RWPE1 (cell line): Measurements from ENCODE around the gene DDX19B.
"Not testable (repeated sequence)": the region's sequence is repeated elsewhere in the genome, so short reads cannot be mapped to it uniquely, and the experiment has no call there.

ENCODE experiments used
- CTCF ChIA-PET: fragments of 350-600 bp; sonication (Branson Sonifier 250); formaldehyde crosslinking; extraction: SDS; loops from one replicate; lab custom pipeline; 2021; lab: Yijun Ruan, JAX
- POLR2A ChIA-PET: fragments of 400-600 bp; formaldehyde crosslinking; extraction: SDS; loops from one replicate; lab custom pipeline; 2020; ENCODE audit warnings: antibody characterized with exemption; ENCODE audit not compliant: low non-redundant PET; lab: Yijun Ruan, JAX
- DNase-seq: peaks from one replicate; pipeline ENCODE4 v3.0.0; 2012; ENCODE audit warnings: low spot score
- H3K27ac ChIP-seq: fragments of 450-650 bp; 2 replicates; pipeline ENCODE4 v1.5.1; 2017
- CTCF ChIP-seq: fragments of 450-650 bp; conservative IDR thresholded peaks from 2 replicates; pipeline ENCODE4 v1.5.1; 2017; ENCODE audit warnings: low read depth, mild to moderate bottlenecking

DDX19B gene

GRCh38 chr16:70258946-70259345 is 40.0 kb upstream of the DDX19B start:
- CTCF ChIA-PET: no interaction called here
- DNase-seq: no peak
- TF ChIP-seq CTCF: no peak
- no peak overlapping the region; the same call in 1 of the 2 replicates for H3K27ac ChIP-seq
- POLR2A ChIA-PET: no interaction called here

GRCh38 chr16:70259903-70260302 is 39.1 kb upstream of the DDX19B start:
- DNase-seq, CTCF ChIA-PET, H3K27ac ChIP-seq, POLR2A ChIA-PET: not testable (repeated sequence)

GRCh38 chr16:70267516-70267915 is 31.5 kb upstream of the DDX19B start:
- ChIA-PET CTCF (interaction anchor here (0.6 to 1.2 kb wide), 4 partner anchors 14 to 1442 kb away, joined by 3 to 6 read pairs (median 4); no protein-coding TSS in a partner anchor), POLR2A (interaction anchor here (1.9 kb wide), 1 partner anchor 16 kb away, joined by 4 read pairs; the partner anchor contains the start of gene EXOSC6)
- peak; percentile 63 for TF ChIP-seq CTCF
- H3K27ac ChIP-seq: no peak overlapping the region
- DNase-seq: no peak

- POLR2A ChIA-PET: interaction anchor here (1.9 kb wide), 1 partner anchor 16 kb away, joined by 4 read pairs; the partner anchor contains the start of gene EXOSC6
- not testable (repeated sequence) for H3K27ac ChIP-seq, DNase-seq
- CTCF ChIA-PET: interaction anchor here (0.6 to 1.2 kb wide), 5 partner anchors 13 to 1442 kb away, joined by 3 to 6 read pairs (median 3); no protein-coding TSS in a partner anchor
Measured at GRCh38 chr16:70267922-70268321, 31.1 kb upstream of the DDX19B start.

GRCh38 chr16:70269471-70269870 is 29.5 kb upstream of the DDX19B start:
- no peak for DNase-seq
- ChIA-PET POLR2A (no interaction called here), CTCF (no interaction called here)
- no peak for TF ChIP-seq CTCF
- H3K27ac ChIP-seq: no peak overlapping the region

- TF ChIP-seq CTCF: no peak
- DNase-seq: no peak
- POLR2A ChIA-PET: no interaction called here
- H3K27ac ChIP-seq: no peak overlapping the region
- CTCF ChIA-PET: interaction anchor here (0.6 kb wide), 1 partner anchor 13 kb away, joined by 5 read pairs; no protein-coding TSS in a partner anchor
Measured at GRCh38 chr16:70270176-70270575, 28.8 kb upstream of the DDX19B start.

GRCh38 chr16:70271696-70272095 is 27.3 kb upstream of the DDX19B start:
- ChIA-PET POLR2A (interaction anchor here (0.6 kb wide), 1 partner anchor 1557 kb away, joined by 4 read pairs; no protein-coding TSS in a partner anchor), CTCF (no interaction called here)
- no peak for DNase-seq
- TF ChIP-seq CTCF: no peak
- H3K27ac ChIP-seq: peak overlapping the region; percentile 25; the same call in 1 of the 2 replicates
